Measurements from ENCODE around the gene S1PR2.
"Not testable (repeated sequence)": the region's sequence is repeated elsewhere in the genome, so short reads cannot be mapped to it uniquely, and the experiment has no call there.

The S1PR2 gene

GRCh38 chr19:10189616-10190015 lies 41.5 kb downstream of the S1PR2 start:
- DNase-seq = no peak

- DNase-seq = no peak
Measured at GRCh38 chr19:10187315-10187714, 43.8 kb downstream of the S1PR2 start.

GRCh38 chr19:10184636-10185035 lies 46.5 kb downstream of the S1PR2 start:
- no peak for DNase-seq

- no peak for DNase-seq
Measured at GRCh38 chr19:10183926-10184325, 47.2 kb downstream of the S1PR2 start.

- no peak for DNase-seq
Measured at GRCh38 chr19:10182847-10183246, 48.3 kb downstream of the S1PR2 start.

GRCh38 chr19:10182076-10182475 lies 49.1 kb downstream of the S1PR2 start:
- no peak for DNase-seq

- DNase-seq = no peak
Measured at GRCh38 chr19:10180459-10180858, 50.7 kb downstream of the S1PR2 start.

- not testable (repeated sequence) for DNase-seq
Measured at GRCh38 chr19:10180024-10180423, 51.1 kb downstream of the S1PR2 start.

GRCh38 chr19:10173527-10173926 lies 57.6 kb downstream of the S1PR2 start:
- DNase-seq = no peak
